WI38 (cell line): ENCODE measurements around the gene ACOT7.

Experiments
- H3K4me3 ChIP-seq: 2 replicates; pipeline ENCODE4 v1.5.1; 2011; ENCODE audit warnings: low read depth, mild to moderate bottlenecking, control low read depth, low read length
- CTCF ChIP-seq: IDR thresholded peaks from 2 replicates; pipeline ENCODE4 v1.5.1; 2012; ENCODE audit warnings: low read depth, mild to moderate bottlenecking, control low read depth, low read length

Gene ACOT7

GRCh38 chr1:6342056-6342455 is 51.5 kb downstream of the ACOT7 start:
- TF ChIP-seq CTCF, result no peak
- no peak overlapping the region for H3K4me3 ChIP-seq

GRCh38 chr1:6338695-6339094 is 54.9 kb downstream of the ACOT7 start:
- no peak overlapping the region for H3K4me3 ChIP-seq
- TF ChIP-seq CTCF, result no peak

DNA sequence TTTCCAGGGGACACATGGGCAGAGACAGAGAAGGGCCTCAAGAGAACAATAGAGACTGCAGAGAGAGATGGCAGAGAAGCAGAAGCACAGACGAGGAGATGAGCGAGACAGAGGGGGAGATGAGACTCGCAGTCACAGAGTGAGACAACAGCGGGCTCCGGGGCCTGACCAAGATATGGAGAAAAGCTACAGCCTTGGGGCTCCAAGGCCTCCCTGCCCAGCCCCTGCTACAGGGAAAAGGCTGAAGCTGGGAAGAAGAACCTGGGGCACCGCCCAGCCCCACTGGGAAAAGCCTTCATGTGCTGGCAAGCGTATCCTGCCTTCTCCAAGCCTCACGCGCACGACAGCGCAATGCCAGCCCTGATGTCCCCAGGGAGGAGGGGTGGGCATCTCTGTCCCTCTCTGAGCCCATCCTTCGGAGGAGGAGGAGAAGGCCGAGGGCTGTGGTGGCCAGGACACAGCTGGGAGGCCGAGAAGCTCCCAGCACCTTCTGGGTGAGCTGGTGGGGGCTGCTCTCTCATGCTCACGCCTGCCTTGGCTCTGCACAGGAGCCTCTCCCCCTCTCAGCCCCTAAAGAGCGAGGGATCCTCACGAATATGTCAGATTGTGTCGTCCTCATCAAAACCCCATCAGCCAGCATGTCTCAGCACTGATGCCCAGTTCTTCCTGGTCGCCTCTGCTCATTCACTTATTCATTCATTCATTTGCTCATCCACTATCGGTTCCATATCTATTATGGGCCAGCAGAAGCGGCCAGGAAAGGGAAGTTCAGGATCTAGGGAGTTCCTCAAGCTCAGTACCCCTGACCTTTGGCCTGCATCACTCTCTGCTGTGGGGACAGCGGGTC is 56.6 kb downstream of the ACOT7 start:
- no peak for TF ChIP-seq CTCF
- H3K4me3 ChIP-seq, result no peak overlapping the region

- no peak overlapping the region for H3K4me3 ChIP-seq
- no peak for TF ChIP-seq CTCF
Observed at GRCh38 chr1:6334261-6334993, 59.1 kb downstream of the ACOT7 start.

DNA sequence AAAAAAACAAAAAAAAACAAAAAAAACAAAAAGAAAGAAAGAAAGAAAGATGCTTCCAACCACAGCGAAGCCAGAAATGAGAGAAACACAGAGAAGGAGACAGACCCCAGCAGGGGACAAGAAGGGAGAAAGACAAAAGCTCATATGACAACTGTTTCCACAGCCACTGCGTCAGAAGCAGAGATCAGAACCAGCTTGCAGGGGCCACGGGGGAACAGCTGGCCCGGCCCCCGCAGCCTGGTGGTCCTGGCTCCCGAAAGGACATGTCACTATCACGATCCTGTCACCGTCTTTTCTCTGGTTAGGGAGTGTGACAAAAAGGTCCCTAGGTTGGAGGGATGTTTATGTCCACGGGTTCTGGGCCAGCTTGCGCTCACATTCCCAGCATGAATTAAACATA is 60.7 kb downstream of the ACOT7 start:
- H3K4me3 ChIP-seq, result no peak overlapping the region
- TF ChIP-seq CTCF, result no peak

DNA sequence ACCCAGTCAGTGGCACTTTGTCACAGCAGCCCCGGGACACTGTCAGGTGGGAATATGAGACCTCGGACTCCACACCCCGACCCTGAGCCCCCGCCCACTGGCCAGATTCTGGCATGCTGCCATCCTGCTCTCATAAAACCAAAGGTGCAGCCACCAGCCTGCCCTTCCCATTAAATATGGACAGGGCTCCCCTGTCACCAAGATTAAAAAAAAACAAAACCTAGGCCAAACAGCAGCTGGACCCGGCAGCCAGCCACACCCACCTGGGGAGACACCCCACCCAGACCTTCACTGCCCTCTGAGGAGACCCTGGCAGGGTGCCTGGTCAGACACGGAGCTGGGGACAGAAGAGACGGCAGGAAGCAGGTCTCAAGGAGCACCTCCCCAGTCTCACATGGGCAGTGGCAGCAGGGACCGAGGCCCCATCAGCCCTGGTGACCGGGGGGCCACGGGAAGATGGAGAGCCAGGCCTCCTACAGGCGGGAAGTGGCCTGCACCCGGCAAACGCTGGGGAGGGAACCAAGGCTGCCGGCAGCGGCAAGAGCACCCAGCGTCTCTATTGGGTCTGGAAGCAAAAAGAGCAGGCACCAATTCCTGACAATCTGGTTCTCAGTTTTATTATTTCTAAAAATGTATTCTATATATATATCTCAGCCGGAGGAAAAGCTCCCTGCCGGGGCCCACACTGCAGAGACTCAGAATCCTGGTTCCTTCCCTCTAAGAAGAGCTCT is 61.9 kb downstream of the ACOT7 start:
- no peak overlapping the region for H3K4me3 ChIP-seq
- TF ChIP-seq CTCF, result no peak
